HG03520 (cell line): ENCODE data around the gene SH3GLB1.

ENCODE experiments used
- ATAC-seq: cut with Tn5 transposase; IDR thresholded peaks from one replicate; pipeline ENCODE4 v1.9.1; 2021; ENCODE audit warnings: mild to moderate bottlenecking, moderate library complexity; ENCODE audit not compliant: unreplicated experiment

The SH3GLB1 gene

GRCh38 chr1:86773341-86774288 is 69.2 kb downstream of the SH3GLB1 start:
- ATAC-seq = peak; percentile 13

DNA sequence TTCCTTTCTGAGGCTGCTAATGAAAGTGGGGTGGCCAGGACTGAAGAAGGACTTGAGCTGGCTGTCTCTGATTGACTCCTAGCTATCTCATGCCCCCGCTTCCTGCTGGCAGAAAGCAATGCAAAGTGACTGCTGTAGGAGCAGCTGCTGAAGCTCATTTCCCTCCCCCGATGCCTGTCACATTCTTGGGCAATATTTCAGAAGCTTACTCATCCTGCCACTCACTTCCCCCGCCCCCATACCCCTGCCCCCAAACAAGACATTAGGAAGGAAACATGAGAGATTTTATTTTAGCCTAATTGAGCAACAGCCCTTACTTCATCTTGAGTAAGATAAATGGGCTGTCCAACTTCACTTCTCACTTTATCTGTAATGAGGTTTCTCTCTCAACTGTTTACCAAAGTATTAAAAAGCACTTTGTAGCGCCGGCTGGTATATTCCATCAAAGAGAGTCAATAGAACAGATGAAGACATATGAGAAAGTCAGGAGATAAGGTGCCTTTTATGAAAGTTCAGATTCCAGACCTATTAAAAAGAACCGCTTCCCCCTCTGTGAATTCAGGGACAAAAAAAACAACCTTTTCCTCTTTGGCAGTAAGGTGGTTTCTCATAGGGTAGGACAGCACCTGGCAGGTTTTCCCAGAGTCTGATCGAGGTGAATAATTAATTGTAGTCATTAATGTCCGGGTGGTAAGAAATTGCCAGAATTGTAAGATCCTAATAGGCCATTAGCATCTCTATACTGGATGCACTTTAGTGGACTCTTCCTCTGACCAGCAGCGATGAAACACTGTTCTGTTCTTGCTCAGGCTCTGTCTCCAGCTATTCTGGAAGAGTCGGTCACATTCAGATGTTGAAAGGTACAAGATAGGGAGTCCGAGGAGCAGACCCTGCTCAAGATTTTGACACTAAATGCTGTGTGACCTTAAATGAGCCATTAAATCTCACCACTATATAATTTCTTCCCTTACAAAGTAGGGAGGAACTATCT is 70.2 kb downstream of the SH3GLB1 start:
- peak; percentile 87 for ATAC-seq

GRCh38 chr1:86775395-86775794 is 71.0 kb downstream of the SH3GLB1 start:
- no peak for ATAC-seq

DNA sequence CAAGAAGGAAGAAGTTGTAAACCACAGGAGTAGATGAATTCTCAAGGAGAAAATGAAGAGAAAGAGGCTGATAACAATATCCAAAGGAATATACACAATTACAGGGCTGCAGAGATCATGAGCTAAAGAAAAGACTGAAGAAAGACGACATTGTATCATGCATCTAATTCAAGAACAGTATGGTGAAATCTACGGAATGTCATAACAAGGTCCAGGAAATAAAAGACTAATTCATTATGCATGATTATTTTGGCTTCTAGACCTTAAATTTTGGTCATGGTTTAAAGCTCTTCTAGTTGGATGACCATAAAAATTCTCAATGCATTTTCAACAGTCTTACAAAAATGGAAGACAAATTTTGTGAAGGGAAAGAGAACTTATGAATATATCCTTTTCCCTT is 71.7 kb downstream of the SH3GLB1 start:
- ATAC-seq = no peak

GRCh38 chr1:86778569-86779239 is 74.3 kb downstream of the SH3GLB1 start:
- no peak for ATAC-seq

DNA sequence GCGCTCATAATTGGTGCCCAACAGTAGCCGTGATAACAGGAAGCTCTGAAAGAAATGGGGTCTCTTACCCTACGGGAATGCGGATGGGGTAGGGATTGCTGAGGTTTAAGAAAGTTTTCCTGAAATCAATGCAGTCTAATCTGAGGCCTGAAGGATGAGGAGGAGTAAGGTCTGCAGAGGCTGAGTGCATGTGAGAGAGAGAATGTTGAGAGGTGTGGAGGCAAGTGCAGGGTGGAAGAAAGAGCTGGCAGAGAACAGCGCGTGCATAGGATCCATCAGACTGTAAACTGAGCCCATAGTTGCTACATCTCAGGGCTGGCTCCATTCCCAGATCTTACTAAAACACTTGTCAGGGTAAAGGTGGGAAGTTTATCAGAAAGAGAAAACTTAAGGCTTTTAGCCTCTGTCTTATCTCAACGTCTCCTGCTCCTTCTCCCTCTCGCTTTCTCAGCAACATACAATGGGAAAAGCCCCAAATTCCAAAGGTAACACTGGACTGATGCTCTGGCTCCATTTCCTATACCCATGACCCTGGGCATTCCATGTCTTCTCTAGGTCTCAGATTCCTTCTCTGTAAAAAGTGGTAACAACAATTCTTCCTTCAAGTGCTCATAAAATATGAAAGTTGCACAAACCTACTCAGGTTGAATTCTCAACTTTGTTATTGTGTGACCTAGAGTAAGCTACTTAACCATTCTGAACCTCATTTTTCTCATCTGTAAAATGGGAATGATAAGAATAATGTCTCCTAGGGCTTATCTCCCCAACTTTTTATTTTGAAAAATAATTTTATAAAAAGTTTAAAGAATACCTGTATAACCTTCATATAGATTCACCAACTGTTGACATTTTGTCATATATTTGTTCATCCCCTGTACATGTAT is 75.2 kb downstream of the SH3GLB1 start:
- ATAC-seq = no peak

- no peak for ATAC-seq
Measured at GRCh38 chr1:86782482-86782881, 78.1 kb downstream of the SH3GLB1 start.

DNA sequence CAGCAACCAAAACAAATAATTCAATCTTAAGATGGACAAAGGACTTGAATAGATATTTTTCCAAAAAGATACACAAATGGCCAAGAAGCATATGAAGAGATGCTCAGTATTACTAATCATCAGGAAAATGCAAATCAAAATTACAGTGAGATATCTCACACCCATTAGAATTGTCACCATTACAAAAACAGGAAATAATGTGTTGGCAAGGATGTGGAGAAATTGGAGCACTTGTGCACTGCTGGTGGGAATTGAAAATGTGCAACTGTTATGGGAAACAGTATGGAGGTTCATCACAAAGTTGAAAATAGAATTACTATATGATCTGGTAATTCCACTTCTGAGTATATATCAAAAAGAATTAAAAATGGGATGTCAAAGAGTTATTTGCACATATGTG is 83.2 kb downstream of the SH3GLB1 start:
- no peak for ATAC-seq

GRCh38 chr1:86788300-86789206 is 84.2 kb downstream of the SH3GLB1 start:
- ATAC-seq = no peak

DNA sequence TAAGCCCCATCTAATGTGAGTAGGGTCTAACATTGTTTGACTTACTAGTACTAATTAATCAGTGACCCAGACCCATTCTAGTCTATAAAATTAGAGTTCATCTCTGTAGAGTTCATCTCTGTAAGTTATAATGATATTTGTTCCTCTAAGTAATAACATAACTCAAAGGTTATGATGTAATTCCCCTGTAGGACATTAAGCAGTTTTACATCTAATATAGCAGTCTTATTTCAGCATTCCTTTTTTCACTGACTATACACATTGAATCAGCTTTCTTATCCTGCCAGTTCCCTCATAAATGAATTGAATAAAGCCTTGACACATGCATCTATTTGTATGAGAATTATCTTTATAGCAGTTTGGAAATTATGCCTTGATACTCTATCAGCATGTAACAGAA is 90.9 kb downstream of the SH3GLB1 start:
- no peak for ATAC-seq
